CD4-positive, alpha-beta T cell treated with Interleukin-2 at 100 ng/mL for 4 hours (primary cell): ENCODE data around the gene DLGAP3.

Experiments used
- DNase-seq: peaks from one replicate; pipeline ENCODE4 v3.0.0-alpha.2; 2020; ENCODE audit warnings: low spot score

Gene DLGAP3

DNA sequence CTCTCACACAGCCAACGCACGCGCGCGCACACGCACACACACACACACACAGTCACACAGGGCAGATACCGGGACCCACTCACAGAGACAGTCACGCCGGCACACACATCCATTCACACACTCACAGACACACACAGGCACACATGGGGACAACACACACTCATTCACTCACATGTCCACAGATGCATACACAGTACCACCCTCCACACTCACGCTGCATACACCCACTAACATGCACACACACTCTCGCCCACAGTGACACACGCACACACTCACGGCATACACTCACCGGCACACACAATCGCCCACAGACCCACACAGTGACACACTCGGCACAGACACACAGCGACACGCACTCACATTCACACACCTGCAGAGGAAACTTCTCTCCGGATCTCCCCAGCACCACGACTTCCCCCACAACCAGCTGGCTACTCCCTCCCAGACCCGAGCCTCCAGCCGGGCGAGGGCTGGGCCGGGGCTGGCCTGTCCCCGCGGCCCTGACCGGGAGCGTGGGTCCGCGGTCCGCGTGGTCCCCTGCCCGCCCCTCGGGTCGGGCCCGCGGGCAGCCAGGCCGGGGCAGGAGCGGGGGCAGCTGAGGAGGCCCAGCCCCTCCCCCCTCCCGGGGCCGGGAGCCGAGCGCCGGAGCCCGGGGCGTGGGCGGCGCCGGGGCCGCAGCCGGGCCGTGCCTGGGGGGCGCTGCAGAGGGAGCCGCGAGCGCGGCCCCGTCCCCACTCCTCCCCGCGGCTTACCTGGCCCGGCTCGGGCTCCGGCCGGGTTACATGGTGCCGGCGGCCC is 552 bp downstream of the DLGAP3 start:
- DNase-seq = peak; percentile 17

GRCh38 chr1:34928066-34928696 is 1.3 kb downstream of the DLGAP3 start:
- DNase-seq = no peak

- DNase-seq = no peak
Observed at GRCh38 chr1:34927316-34927715, 2.1 kb downstream of the DLGAP3 start.

DNA sequence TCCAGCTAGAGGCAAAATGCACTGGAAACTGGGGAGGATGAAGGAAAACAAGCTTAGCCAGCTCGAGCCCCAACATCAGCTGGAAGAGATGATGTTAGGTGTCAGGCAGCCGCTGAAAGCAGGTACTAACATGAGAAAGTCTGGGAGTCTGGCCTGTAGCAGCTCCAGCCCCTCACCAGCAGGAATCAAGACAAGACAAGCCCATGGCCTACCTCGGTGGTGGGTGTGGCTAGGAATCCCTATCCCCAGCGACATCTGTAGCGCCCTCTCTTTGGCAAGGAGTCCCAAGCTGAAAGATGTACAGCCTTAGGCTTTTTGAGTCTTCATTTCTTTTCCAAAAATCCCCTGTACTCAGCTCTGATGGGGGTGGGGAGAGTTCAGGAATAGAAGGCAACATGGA is 2.6 kb downstream of the DLGAP3 start:
- DNase-seq = no peak

- no peak for DNase-seq
Observed at GRCh38 chr1:34926156-34926555, 3.3 kb downstream of the DLGAP3 start.

DNA sequence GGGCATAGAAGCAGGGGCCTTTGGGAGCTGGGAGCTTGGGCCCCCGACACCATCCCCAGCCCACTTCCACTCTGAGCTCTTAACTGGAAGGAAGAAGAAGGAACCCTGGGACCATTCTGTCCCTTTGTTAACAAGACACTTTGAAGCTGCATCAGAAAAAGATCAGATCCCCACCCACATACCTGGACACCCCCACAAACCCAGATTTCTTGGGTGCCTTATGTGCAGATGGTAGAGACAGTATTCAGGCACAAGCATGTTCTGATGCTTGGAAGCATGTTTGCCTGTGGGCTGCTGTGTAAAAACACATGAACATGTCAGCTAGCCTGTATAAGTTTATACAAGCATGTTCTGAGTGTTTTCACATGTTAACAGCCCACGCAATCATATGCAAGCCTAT is 3.7 kb downstream of the DLGAP3 start:
- DNase-seq = no peak

DNA sequence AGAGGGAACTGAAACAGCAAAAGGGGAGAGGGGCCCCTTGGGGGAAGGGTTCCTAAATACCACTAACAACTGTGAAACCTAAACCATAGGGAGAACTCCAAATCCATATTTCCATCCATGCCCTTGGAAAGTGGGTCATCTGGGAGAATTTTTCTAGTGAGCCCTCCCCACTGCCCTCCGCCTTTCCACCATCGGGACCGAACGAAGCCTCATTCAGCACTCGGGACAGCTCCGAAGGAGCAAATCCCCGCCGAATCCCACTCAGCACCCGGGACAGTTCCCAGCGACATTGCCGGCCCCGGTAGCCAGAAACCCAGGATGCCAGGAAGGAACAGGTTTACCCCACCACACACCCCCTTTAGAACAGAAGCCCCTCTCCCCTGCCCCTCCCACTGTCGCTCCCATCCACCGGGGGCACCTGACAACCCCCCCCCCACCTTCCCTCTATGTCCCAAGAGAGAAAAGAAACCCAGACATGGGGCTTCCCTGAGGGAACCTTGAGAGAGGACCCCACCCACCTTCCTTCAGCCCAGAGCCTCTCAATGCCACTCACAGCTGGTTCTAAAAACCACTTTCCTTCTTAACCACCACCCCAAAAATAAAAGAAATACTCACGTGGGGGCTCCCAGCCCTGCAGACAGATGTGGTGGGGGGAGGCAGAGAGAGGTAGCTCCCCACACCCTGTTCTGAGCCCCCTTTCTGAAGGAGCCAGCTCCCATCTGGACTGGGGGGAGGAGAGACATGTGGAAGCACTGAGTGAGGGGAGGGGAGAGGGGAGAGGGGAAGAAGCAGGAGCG is 4.5 kb downstream of the DLGAP3 start:
- peak; percentile 36 for DNase-seq

GRCh38 chr1:34923490-34923889 is 6.0 kb downstream of the DLGAP3 start:
- no peak for DNase-seq

DNA sequence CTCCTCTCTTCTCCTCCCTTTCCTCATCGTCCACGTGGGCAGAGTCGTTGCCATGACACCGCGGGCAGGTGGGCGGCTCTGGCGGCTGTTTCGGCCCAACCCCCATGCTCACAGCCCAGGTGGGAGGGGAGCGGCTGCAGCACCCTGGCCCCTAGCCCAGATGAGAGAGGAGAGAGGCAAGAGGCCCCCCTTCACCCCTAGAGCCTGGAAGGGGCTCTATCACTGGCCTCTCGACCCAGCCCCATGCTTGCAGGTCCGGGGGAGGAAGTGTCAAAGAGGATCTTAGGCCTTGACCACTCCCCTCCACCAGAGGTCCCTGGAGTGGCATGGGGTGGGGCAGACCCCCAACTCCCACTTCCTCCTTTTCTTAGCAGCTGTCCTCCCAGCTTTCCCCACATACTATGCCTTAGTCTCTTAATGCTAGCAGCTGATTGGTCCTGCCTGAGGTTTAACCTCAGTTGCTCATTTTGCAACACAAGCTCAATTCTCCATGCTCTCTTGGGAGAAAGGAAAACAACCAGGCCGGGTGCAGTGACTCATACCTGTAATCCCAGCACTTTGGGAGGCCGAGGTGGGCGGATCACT is 10.4 kb downstream of the DLGAP3 start:
- no peak for DNase-seq

DNA sequence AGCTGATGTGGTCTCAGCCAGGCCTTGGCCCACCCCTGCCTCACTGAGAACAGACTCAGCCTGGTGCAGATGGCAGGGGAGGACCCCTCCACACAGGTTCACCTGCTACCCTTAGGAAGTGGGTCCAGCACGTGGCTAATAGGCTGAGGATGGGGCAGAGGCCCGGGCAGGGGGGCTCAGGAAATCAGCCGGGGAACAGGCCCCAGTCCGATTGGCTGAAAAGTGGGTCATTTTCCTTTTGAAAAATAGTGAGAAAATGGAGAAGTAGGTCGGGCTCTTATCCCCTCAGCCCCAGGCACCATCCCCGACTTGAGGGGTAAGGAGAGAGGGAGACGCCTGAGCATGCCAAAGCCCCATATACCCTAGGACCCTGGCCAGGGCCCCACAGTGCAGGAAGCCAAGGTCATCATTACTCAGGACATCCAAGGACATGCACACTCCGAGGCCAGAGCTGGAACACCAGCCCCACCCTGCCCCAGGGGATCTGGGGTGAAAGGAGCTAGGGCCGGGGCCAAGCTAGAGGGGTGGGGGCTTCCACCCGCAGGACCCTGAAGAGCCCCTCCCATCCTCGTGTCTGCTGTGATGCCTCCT is 11.0 kb downstream of the DLGAP3 start:
- DNase-seq = no peak

GRCh38 chr1:34917017-34917416 is 12.4 kb downstream of the DLGAP3 start:
- DNase-seq = no peak

DNA sequence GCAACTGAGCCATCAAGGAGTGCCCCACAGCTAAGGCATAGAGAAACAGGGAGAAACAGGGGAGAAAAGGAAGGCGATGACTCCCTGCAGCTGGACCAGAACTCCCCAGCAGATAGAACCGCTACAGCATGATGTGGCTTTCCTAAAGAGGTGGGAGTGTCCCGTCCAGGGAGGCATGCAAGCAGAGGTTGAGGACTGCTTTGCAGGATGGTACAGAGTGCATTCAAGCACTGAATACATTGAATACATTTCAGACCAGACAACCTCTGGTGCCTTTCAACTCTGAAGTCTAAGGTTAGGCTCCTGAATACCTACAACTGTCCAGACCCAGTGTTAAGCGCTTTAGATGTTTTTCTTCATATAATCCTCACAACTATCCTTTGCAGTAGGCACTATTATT is 13.3 kb downstream of the DLGAP3 start:
- DNase-seq = no peak

- DNase-seq = no peak
Observed at GRCh38 chr1:34915521-34915920, 13.9 kb downstream of the DLGAP3 start.

DNA sequence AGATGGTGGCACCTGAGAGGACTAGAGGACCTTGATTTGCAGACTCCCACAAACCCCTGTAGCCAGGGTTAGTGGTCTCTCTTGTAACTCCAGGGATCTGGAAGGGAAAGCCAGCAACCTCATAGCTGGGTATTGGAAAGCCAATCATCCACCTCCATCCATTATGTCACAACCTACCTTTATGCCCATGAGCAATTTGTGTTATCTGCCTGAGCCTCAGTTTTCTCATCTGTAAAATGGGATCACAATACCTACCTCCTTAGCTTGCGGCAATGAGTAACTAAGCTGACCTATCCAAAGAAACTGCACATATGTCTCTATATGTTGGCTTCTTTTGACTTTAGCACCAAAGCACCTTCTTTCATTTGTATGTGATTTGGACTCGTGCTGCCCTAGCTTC is 14.5 kb downstream of the DLGAP3 start:
- no peak for DNase-seq

DNA sequence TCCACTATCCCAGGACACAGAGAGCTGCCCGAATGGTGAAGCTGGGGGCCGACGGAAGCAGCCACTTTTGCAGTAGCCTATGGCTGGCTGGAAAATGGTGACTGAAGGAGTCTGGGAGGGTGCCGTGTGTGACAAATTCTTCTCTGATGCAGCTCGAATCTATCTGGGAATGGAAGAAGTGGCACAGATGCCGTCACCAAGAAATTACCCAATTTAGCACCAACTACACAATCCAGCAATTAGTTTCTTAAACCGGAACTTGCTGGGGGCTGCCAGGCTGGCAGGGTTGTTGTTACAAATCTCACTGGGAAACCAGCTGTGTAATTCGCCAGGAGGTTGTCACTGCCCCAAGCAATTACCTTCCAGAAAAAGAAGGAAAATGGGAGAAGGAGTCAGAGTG is 18.0 kb downstream of the DLGAP3 start:
- no peak for DNase-seq

GRCh38 chr1:34910425-34910824 is 19.0 kb downstream of the DLGAP3 start:
- DNase-seq = no peak

DNA sequence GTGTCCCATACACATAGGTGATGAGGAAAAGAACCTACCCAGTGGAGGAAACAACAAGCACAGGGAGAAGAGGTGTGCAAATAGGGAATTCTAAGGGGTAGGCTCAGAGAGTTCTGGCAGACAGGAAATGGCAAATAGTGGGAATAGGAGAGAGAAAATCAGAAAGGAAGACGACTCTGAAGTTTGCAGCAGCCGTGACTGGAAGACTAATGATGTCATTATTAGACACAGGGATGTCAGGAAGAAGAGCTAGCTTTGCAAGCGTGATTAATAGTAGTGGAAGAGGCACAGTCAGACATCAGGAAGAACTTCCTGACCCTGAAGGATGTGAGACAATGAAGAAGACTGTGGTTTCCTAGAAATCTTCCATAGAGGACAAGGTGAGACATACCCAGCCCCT is 21.1 kb downstream of the DLGAP3 start:
- DNase-seq = no peak

- no peak for DNase-seq
Observed at GRCh38 chr1:34907487-34908090, 21.9 kb downstream of the DLGAP3 start.

- DNase-seq = no peak
Observed at GRCh38 chr1:34906756-34907155, 22.7 kb downstream of the DLGAP3 start.

GRCh38 chr1:34906222-34906621 is 23.2 kb downstream of the DLGAP3 start:
- DNase-seq = no peak

- no peak for DNase-seq
Observed at GRCh38 chr1:34905098-34905459, 24.4 kb downstream of the DLGAP3 start.
